HepG2 (cell line): ENCODE data around the gene CHCT1. TPM values are rescaled to one million over a fixed set of nuclear protein-coding genes. Genes with fewer than 3 reads are reported as not detected.
A peak's percentile ranks its signal among the peaks of the same experiment; 100 is the strongest.

Source experiments
- ARID2 ChIP-seq: sonication (generic); formaldehyde crosslinking; IDR thresholded peaks from 2 replicates; pipeline ENCODE4 v1.8.1; 2022; ENCODE audit warnings: mild to moderate bottlenecking, missing genetic modification reagents, borderline replicate concordance
- CREB1 ChIP-seq, 2 experiments: fragments of 450-650 bp in 1 of 2; IDR thresholded peaks; 2 replicates each; pipeline ENCODE4 v1.6.1; 2016 to 2017; ENCODE audit warnings: control low read depth in 1 of 2, mild to moderate bottlenecking in 1 of 2, missing compliant biosample characterization in 1 of 2, missing genetic modification characterization in 1 of 2
- DDIT3 ChIP-seq: sonication (generic); formaldehyde crosslinking; IDR thresholded peaks from 2 replicates; pipeline ENCODE4 v1.4.0; 2020; ENCODE audit warnings: mild to moderate bottlenecking, missing genetic modification reagents
- KLF13 ChIP-seq: sonication (generic); formaldehyde crosslinking; IDR thresholded peaks from 2 replicates; pipeline ENCODE4 v1.4.0; 2020; ENCODE audit warnings: mild to moderate bottlenecking, missing genetic modification reagents
- MXI1 ChIP-seq: IDR thresholded peaks from 3 replicates; pipeline ENCODE4 v1.6.1; 2012; ENCODE audit warnings: low read depth, low read length, inconsistent platforms, borderline replicate concordance
- NCOA1 ChIP-seq: sonication (generic); formaldehyde crosslinking; IDR thresholded peaks from 2 replicates; pipeline ENCODE4 v1.9.0; 2021; ENCODE audit warnings: missing genetic modification reagents
- NFKB2 ChIP-seq: sonication (generic); formaldehyde crosslinking; IDR thresholded peaks from 2 replicates; pipeline ENCODE4 v1.4.0; 2020; ENCODE audit warnings: missing genetic modification reagents, borderline replicate concordance
- RARA ChIP-seq: IDR thresholded peaks from 2 replicates; pipeline ENCODE4 v1.6.1; 2016; ENCODE audit warnings: missing genetic modification reagents, missing compliant biosample characterization
- SYNCRIP ChIP-seq: fragments of 200-400 bp; formaldehyde crosslinking; IDR thresholded peaks from 2 replicates; pipeline ENCODE4 v1.6.1; 2018; ENCODE audit warnings: mild to moderate bottlenecking, low read depth, low read length; ENCODE audit not compliant: insufficient read depth
- TAF15 ChIP-seq: fragments of 200-400 bp; formaldehyde crosslinking; IDR thresholded peaks from one replicate; pipeline ENCODE4 v1.6.1; 2018; ENCODE audit warnings: mild to moderate bottlenecking, low read depth, low read length; ENCODE audit not compliant: poor library complexity, severe bottlenecking
- TBX3 ChIP-seq: fragments of 450-650 bp; IDR thresholded peaks from 2 replicates; pipeline ENCODE4 v1.6.1; 2017; ENCODE audit warnings: antibody characterized with exemption, mild to moderate bottlenecking, inconsistent platforms, borderline replicate concordance
- TEAD2 ChIP-seq: sonication (generic); formaldehyde crosslinking; IDR thresholded peaks from 2 replicates; pipeline ENCODE4 v1.9.0; 2021; ENCODE audit warnings: missing genetic modification reagents
- ZBTB3 ChIP-seq: sonication (generic); formaldehyde crosslinking; IDR thresholded peaks from 2 replicates; pipeline ENCODE4 v1.4.0; 2020; ENCODE audit warnings: low read depth, mild to moderate bottlenecking, moderate library complexity, missing genetic modification reagents, borderline replicate concordance
- ZBTB7A ChIP-seq: sonication (generic); formaldehyde crosslinking; IDR thresholded peaks from 2 replicates; pipeline ENCODE4 v1.8.0; 2022; ENCODE audit warnings: mild to moderate bottlenecking, missing genetic modification reagents
- ZGPAT ChIP-seq: IDR thresholded peaks from 2 replicates; pipeline ENCODE4 v1.6.1; 2016; ENCODE audit warnings: mild to moderate bottlenecking
- ZKSCAN1 ChIP-seq: fragments of 150-350 bp; IDR thresholded peaks from 2 replicates; pipeline ENCODE4 v1.6.1; 2014; ENCODE audit warnings: low read length
- ZNF430 ChIP-seq: sonication (generic); formaldehyde crosslinking; IDR thresholded peaks from 2 replicates; pipeline ENCODE4 v1.9.0; 2021; ENCODE audit warnings: mild to moderate bottlenecking, missing genetic modification reagents
- ZNF501 ChIP-seq: sonication (generic); formaldehyde crosslinking; IDR thresholded peaks from 2 replicates; pipeline ENCODE4 v1.5.1; 2020; ENCODE audit warnings: mild to moderate bottlenecking, moderate library complexity, missing genetic modification reagents
- ZNF597 ChIP-seq: sonication (generic); formaldehyde crosslinking; IDR thresholded peaks from 2 replicates; pipeline ENCODE4 v1.5.0; 2020; ENCODE audit warnings: missing genetic modification reagents
- ZNF761 ChIP-seq: sonication (generic); formaldehyde crosslinking; conservative IDR thresholded peaks from 2 replicates; pipeline ENCODE4 v1.4.0; 2020; ENCODE audit warnings: mild to moderate bottlenecking, missing genetic modification reagents
- ZNF781 ChIP-seq: sonication (generic); formaldehyde crosslinking; IDR thresholded peaks from 2 replicates; pipeline ENCODE4 v1.5.1; 2020; ENCODE audit warnings: borderline replicate concordance, mild to moderate bottlenecking, missing genetic modification reagents; ENCODE audit errors: not compliant biosample characterization
- polyA plus RNA-seq, 8 experiments: library from polyadenylated mRNA; depleted of rRNA in 3 of 8; stranded (reverse) in 7 of 8; unstranded in 1 of 8; fragments of >200 nt; fragmentation: Illumina TruSeq in 4 of 8; extraction: Trizol in 4 of 8; gene quantifications; 2 replicates each; pipeline versions ENCODE4 v1.2.1 to v1.2.3, GENCODE V29; 2011 to 2016; ENCODE audit warnings: low read depth in 4 of 8, missing spikeins in 1 of 8, mixed read lengths in 1 of 8; ENCODE audit not compliant: insufficient read depth in 1 of 8
- total RNA-seq, 5 experiments: library from RNA; depleted of rRNA; stranded (reverse); fragments of >200 nt; fragmentation: Illumina TruSeq; extraction: Trizol; gene quantifications; 2 replicates each; pipeline ENCODE4 v1.2.3, GENCODE V29; 2016; ENCODE audit warnings: low read depth in 1 of 5
- TF ChIP-seq, protein P1 (sequence below): sonication (generic); formaldehyde crosslinking; IDR thresholded peaks from 2 replicates; pipeline ENCODE4 v1.5.1; 2020; ENCODE audit warnings: mild to moderate bottlenecking, missing genetic modification reagents, borderline replicate concordance

CHCT1 gene
- total and polyA plus RNA-seq, 2 of the 13 experiments (the other 11 are each of a cell fraction or from before 2014, with no cell fraction given), result not detected

DNA sequence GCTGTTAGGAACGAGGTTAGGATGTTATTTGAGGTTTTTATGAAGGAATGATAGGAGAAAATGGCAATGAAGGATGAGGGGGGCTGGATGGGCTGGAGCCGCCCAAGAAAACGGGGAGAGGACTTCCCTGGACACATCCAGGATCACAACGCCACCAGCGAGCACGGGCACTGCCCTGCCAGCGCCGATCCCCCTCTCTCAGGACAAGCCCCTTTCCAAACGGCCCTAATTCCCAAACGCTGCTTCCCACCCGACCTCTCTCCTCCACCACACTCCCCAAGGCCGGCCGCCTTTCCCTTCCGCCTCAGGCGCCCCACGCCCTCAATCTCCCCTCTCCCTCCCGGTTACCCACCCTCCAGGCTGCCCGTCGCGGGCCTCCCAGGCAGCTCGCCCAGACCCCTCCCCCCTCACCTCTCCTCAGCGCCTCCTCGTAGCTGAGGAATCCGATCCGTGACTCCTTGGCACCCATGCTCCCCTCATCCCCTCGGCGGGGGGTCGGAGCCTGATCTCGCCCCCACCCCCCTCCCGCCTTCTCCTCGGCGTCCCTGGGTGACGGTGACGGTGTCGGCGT is 30.7 kb upstream of the CHCT1 start (continued):
- no peak for TF ChIP-seq ZNF597
- TF ChIP-seq, protein P1, sequence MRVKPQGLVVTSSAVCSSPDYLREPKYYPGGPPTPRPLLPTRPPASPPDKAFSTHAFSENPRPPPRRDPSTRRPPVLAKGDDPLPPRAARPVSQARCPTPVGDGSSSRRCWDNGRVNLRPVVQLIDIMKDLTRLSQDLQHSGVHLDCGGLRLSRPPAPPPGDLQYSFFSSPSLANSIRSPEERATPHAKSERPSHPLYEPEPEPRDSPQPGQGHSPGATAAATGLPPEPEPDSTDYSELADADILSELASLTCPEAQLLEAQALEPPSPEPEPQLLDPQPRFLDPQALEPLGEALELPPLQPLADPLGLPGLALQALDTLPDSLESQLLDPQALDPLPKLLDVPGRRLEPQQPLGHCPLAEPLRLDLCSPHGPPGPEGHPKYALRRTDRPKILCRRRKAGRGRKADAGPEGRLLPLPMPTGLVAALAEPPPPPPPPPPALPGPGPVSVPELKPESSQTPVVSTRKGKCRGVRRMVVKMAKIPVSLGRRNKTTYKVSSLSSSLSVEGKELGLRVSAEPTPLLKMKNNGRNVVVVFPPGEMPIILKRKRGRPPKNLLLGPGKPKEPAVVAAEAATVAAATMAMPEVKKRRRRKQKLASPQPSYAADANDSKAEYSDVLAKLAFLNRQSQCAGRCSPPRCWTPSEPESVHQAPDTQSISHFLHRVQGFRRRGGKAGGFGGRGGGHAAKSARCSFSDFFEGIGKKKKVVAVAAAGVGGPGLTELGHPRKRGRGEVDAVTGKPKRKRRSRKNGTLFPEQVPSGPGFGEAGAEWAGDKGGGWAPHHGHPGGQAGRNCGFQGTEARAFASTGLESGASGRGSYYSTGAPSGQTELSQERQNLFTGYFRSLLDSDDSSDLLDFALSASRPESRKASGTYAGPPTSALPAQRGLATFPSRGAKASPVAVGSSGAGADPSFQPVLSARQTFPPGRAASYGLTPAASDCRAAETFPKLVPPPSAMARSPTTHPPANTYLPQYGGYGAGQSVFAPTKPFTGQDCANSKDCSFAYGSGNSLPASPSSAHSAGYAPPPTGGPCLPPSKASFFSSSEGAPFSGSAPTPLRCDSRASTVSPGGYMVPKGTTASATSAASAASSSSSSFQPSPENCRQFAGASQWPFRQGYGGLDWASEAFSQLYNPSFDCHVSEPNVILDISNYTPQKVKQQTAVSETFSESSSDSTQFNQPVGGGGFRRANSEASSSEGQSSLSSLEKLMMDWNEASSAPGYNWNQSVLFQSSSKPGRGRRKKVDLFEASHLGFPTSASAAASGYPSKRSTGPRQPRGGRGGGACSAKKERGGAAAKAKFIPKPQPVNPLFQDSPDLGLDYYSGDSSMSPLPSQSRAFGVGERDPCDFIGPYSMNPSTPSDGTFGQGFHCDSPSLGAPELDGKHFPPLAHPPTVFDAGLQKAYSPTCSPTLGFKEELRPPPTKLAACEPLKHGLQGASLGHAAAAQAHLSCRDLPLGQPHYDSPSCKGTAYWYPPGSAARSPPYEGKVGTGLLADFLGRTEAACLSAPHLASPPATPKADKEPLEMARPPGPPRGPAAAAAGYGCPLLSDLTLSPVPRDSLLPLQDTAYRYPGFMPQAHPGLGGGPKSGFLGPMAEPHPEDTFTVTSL, result no peak; the same call in 1 of the 2 replicates
- TF ChIP-seq NFKB2 (CRISPR knock-in tag), result peak; percentile 74; the same call in 1 of the 2 replicates
- TF ChIP-seq ZGPAT (CRISPR knock-in tag), result no peak; the same call in 1 of the 2 replicates
- TF ChIP-seq RARA (CRISPR knock-in tag), result 0 out of 2 replicates have a peak, but pooled peaks have one; percentile 30
- no peak for TF ChIP-seq TAF15
- TF ChIP-seq NCOA1 (CRISPR knock-in tag), result no peak
- no peak for TF ChIP-seq SYNCRIP
- no peak for TF ChIP-seq TEAD2 (CRISPR knock-in tag)
- TF ChIP-seq ZNF781 (CRISPR knock-in tag), result peak; percentile 15
- no peak for TF ChIP-seq TBX3
- TF ChIP-seq KLF13 (CRISPR knock-in tag), result no peak
- no peak for TF ChIP-seq MXI1
- peak; percentile 71; the same call in 1 of the 2 replicates for TF ChIP-seq ZNF430 (CRISPR knock-in tag)
- TF ChIP-seq ZKSCAN1, result 0 out of 2 replicates have a peak, but pooled peaks have one; percentile 35
- TF ChIP-seq CREB1 (IDR thresholded peaks at IDR 0.05), result no peak
- TF ChIP-seq CREB1 (CRISPR knock-in tag; IDR thresholded peaks at IDR 0.05), result no peak
- no peak for TF ChIP-seq ZBTB7A (CRISPR knock-in tag)
- no peak; the same call in 1 of the 2 replicates for TF ChIP-seq ZBTB3
- peak; percentile 31; the same call in 1 of the 2 replicates for TF ChIP-seq ZNF761 (CRISPR knock-in tag)
- no peak for TF ChIP-seq ZNF501
- no peak for TF ChIP-seq DDIT3 (CRISPR knock-in tag)
- no peak for TF ChIP-seq ARID2 (CRISPR knock-in tag)
